HG03060 (cell line): ENCODE results near the gene KCNK10.

Experiments
- ATAC-seq: cut with Tn5 transposase; IDR thresholded peaks from one replicate; pipeline ENCODE4 v1.9.1; 2021; ENCODE audit warnings: low read depth, moderate number of reproducible peaks; ENCODE audit not compliant: unreplicated experiment

Gene KCNK10

GRCh38 chr14:88189417-88190191, 133.5 kb downstream of the KCNK10 start:
- ATAC-seq: peak; percentile 84

- peak; percentile 59 for ATAC-seq
These were observed 134.2 kb downstream of the KCNK10 start for GRCh38 chr14:88188745-88189416.

GRCh38 chr14:88185843-88186242, 137.2 kb downstream of the KCNK10 start:
- ATAC-seq: no peak

GRCh38 chr14:88184956-88185355, 138.1 kb downstream of the KCNK10 start:
- ATAC-seq: no peak

- ATAC-seq: no peak
These were observed 142.0 kb downstream of the KCNK10 start for GRCh38 chr14:88181072-88181471.

GRCh38 chr14:88179716-88180115, 143.4 kb downstream of the KCNK10 start:
- peak; percentile 34 for ATAC-seq

- ATAC-seq: no peak
These were observed 152.7 kb downstream of the KCNK10 start for GRCh38 chr14:88170333-88170732.

GRCh38 chr14:88168498-88169165, 154.4 kb downstream of the KCNK10 start:
- ATAC-seq: no peak

GRCh38 chr14:88168025-88168424, 155.0 kb downstream of the KCNK10 start:
- ATAC-seq: no peak

- no peak for ATAC-seq
These were observed 156.5 kb downstream of the KCNK10 start for GRCh38 chr14:88166616-88167015.

- no peak for ATAC-seq
These were observed 158.0 kb downstream of the KCNK10 start for GRCh38 chr14:88164906-88165534.

- no peak for ATAC-seq
These were observed 159.3 kb downstream of the KCNK10 start for GRCh38 chr14:88163731-88164255.

- no peak for ATAC-seq
These were observed 166.9 kb downstream of the KCNK10 start for GRCh38 chr14:88156127-88156526.

- no peak for ATAC-seq
These were observed 168.1 kb downstream of the KCNK10 start for GRCh38 chr14:88154926-88155325.

- no peak for ATAC-seq
These were observed 168.7 kb downstream of the KCNK10 start for GRCh38 chr14:88154321-88154720.

- ATAC-seq: no peak
These were observed 176.0 kb downstream of the KCNK10 start for GRCh38 chr14:88146881-88147649.

GRCh38 chr14:88143810-88144209, 179.3 kb downstream of the KCNK10 start:
- no peak for ATAC-seq

GRCh38 chr14:88142997-88143396, 180.1 kb downstream of the KCNK10 start:
- no peak for ATAC-seq

- ATAC-seq: no peak
These were observed 182.2 kb downstream of the KCNK10 start for GRCh38 chr14:88140874-88141273.

GRCh38 chr14:88137327-88137726, 185.7 kb downstream of the KCNK10 start:
- no peak for ATAC-seq
